Testis (tissue), 2 donors: ENCODE results near the gene SCAF8.

Experiments
- POLR2A ChIP-seq: fragments of 450-650 bp; IDR thresholded peaks from one replicate; pipeline ENCODE4 v1.6.1; 2017; ENCODE audit warnings: antibody characterized with exemption, mild to moderate bottlenecking, moderate library complexity
- TF ChIP-seq, protein P1 (sequence below), 3 experiments: fragments of 450-650 bp in 2 of 3; fragments of 200-600 bp in 1 of 3; sonication (generic) in 1 of 3; IDR thresholded peaks; one replicate each; pipeline ENCODE4 v1.5.1; 2016 to 2019; ENCODE audit warnings: antibody characterized with exemption in 3 of 3, mild to moderate bottlenecking in 2 of 3, moderate library complexity in 1 of 3

DNA sequence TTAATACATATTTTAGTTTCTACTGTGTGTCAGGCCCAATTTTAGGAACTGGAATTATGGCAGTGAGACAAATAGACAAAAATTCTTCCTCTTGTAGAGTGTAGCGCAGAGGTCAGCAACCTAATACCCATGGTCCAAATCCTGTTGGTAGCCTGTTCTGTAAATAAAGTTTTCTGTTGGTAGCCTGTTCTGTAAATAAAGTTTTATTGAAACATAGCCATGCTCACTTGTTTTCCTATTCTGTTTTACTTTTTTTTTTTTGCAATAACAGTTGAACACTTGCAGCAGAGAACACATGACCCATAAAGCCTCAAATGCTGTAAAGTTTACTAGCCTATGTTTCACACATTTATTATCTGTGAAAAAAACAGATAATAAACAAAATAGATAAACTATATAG lies 87.9 kb downstream of the SCAF8 start:
- TF ChIP-seq, protein P1, sequence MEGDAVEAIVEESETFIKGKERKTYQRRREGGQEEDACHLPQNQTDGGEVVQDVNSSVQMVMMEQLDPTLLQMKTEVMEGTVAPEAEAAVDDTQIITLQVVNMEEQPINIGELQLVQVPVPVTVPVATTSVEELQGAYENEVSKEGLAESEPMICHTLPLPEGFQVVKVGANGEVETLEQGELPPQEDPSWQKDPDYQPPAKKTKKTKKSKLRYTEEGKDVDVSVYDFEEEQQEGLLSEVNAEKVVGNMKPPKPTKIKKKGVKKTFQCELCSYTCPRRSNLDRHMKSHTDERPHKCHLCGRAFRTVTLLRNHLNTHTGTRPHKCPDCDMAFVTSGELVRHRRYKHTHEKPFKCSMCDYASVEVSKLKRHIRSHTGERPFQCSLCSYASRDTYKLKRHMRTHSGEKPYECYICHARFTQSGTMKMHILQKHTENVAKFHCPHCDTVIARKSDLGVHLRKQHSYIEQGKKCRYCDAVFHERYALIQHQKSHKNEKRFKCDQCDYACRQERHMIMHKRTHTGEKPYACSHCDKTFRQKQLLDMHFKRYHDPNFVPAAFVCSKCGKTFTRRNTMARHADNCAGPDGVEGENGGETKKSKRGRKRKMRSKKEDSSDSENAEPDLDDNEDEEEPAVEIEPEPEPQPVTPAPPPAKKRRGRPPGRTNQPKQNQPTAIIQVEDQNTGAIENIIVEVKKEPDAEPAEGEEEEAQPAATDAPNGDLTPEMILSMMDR (IDR thresholded peaks at IDR 0.05), result no peak
- no peak for TF ChIP-seq POLR2A
